DOHH2 (cell line): ENCODE data around the gene NKAPL.

Source experiments
- CTCF ChIP-seq: fragments of 200-600 bp; sonication (generic); IDR thresholded peaks from one replicate; pipeline ENCODE4 v1.5.1; 2014; ENCODE audit warnings: antibody characterized with exemption, mild to moderate bottlenecking, low read depth, low read length; ENCODE audit not compliant: poor library complexity, severe bottlenecking
- EZH2phosphoT487 ChIP-seq: fragments of 200-600 bp; sonication (generic); IDR thresholded peaks from 2 replicates; pipeline ENCODE4 v1.6.1; 2017; ENCODE audit warnings: borderline replicate concordance, mild to moderate bottlenecking, antibody characterized with exemption, low read length, moderate library complexity, mixed read lengths

- TF ChIP-seq CTCF (no peak), EZH2phosphoT487 (no peak)
Measured at GRCh38 chr6:28211840-28212509, 47.1 kb upstream of the NKAPL start.
